HPDE6-E6E7 (cell line): ENCODE measurements around the gene RGS7.

Experiments
- DNase-seq: peaks from one replicate; pipeline ENCODE4 v3.0.0; 2011; ENCODE audit warnings: missing footprints; ENCODE audit errors: extremely low spot score

RGS7 gene

GRCh38 chr1:241079459-241079858, 277.5 kb downstream of the RGS7 start:
- no peak for DNase-seq

GRCh38 chr1:241079047-241079446, 278.0 kb downstream of the RGS7 start:
- no peak for DNase-seq

GRCh38 chr1:241077386-241078147, 279.4 kb downstream of the RGS7 start:
- no peak for DNase-seq

- DNase-seq, result no peak
These were observed 282.5 kb downstream of the RGS7 start for GRCh38 chr1:241074507-241074906.

GRCh38 chr1:241068359-241068758, 288.6 kb downstream of the RGS7 start:
- no peak for DNase-seq

- DNase-seq, result no peak
These were observed 293.7 kb downstream of the RGS7 start for GRCh38 chr1:241063276-241063675.

GRCh38 chr1:241061062-241061461, 295.9 kb downstream of the RGS7 start:
- DNase-seq, result no peak

GRCh38 chr1:241048622-241049021, 308.4 kb downstream of the RGS7 start:
- no peak for DNase-seq

GRCh38 chr1:241045659-241046058, 311.3 kb downstream of the RGS7 start:
- DNase-seq, result no peak

GRCh38 chr1:241034203-241034936, 322.6 kb downstream of the RGS7 start:
- DNase-seq, result no peak

- no peak for DNase-seq
These were observed 332.2 kb downstream of the RGS7 start for GRCh38 chr1:241024834-241025233.

- DNase-seq, result no peak
These were observed 334.6 kb downstream of the RGS7 start for GRCh38 chr1:241022366-241022765.

GRCh38 chr1:241020851-241021697, 335.9 kb downstream of the RGS7 start:
- no peak for DNase-seq

GRCh38 chr1:241012708-241013340, 344.2 kb downstream of the RGS7 start:
- DNase-seq, result no peak

- no peak for DNase-seq
These were observed 349.3 kb downstream of the RGS7 start for GRCh38 chr1:241007668-241008067.

- no peak for DNase-seq
These were observed 357.2 kb downstream of the RGS7 start for GRCh38 chr1:240999826-241000225.

GRCh38 chr1:240998441-240999015, 358.5 kb downstream of the RGS7 start:
- no peak for DNase-seq

- no peak for DNase-seq
These were observed 359.0 kb downstream of the RGS7 start for GRCh38 chr1:240998024-240998423.

- no peak for DNase-seq
These were observed 364.0 kb downstream of the RGS7 start for GRCh38 chr1:240993004-240993403.

- no peak for DNase-seq
These were observed 365.8 kb downstream of the RGS7 start for GRCh38 chr1:240991230-240991629.

GRCh38 chr1:240987928-240988327, 369.1 kb downstream of the RGS7 start:
- DNase-seq, result no peak
